A549 treated with AZD9567 at 1 μM for 4 hours (cell line): ENCODE results near the gene SLC2A2. TPM values are rescaled to one million over a fixed set of nuclear protein-coding genes. Genes with fewer than 3 reads are reported as not detected.

ENCODE experiments used
- total RNA-seq: library from RNA; stranded (reverse); fragments of 200-300 nt; extraction: Qiagen RNA extraction; gene quantifications from 5 replicates; pipeline ENCODE4 v1.2.3, GENCODE V29; 2022; ENCODE audit not compliant: insufficient read depth

The SLC2A2 gene
- total RNA-seq, result not detected in 5 replicates

GRCh38 chr3:171026597-171027293 lies at the start of gene SLC2A2:
Gene SLC2A2 (minus strand): TSS chr3:171026720. CDS start chr3:171026670, 50 bp downstream.

Other genes with a start within 250 kb of the SLC2A2 start
- 139 to 304 TPM (median 283 TPM) in 5 replicates for gene RPL22L1, start 156.5 kb downstream of the SLC2A2 start, total RNA-seq
- 13.7 to 19.1 TPM (median 15.2 TPM) in 5 replicates for gene EIF5A2, start 118.1 kb downstream of the SLC2A2 start, total RNA-seq